ENCODE results near the gene ABCA2. TPM values are rescaled to one million over a fixed set of nuclear protein-coding genes. Genes with fewer than 3 reads are reported as not detected.

ABCA2 gene
- total and polyA plus RNA-seq, 2 experiments from 2014 or later, result 30.5 to 56.7 TPM

DNA sequence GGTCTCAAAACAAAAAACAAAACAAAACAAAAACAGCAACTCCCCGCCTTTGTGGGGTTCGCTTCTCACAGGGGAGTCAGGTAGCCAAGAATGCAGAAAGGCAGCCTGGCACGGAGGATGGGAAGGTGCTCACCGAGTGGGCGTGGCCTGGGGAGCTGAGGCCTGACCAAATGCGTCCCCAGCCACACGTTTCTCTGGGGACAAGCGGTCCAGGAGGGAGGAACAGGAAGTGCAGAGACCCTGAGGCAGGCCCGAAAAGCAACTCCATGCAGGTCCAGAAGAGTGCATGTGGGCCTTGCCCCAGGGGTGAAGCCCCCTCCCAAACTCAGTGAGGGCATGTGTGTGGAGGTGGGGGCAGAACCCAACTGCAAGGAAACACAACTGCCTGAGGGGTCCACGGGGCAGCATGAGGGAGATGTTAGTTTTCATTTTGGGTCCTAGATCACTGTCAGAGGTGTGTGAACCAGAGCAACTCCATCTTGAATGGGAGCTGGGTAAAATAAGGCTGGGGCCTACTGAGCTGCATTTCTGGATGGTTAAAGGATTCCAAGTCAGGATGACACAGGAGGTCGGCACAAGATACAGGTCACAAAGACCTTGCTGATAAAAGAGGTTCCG is 46.7 kb upstream of the ABCA2 start:
- H3K27me3 ChIP-seq, result peaks cover 33% of the 10 kb centered on the region
- DNase-seq (ENCODE audit: low read depth in 1 of 2, low spot score in 1 of 2), result no peak
- TF ChIP-seq, protein P1, sequence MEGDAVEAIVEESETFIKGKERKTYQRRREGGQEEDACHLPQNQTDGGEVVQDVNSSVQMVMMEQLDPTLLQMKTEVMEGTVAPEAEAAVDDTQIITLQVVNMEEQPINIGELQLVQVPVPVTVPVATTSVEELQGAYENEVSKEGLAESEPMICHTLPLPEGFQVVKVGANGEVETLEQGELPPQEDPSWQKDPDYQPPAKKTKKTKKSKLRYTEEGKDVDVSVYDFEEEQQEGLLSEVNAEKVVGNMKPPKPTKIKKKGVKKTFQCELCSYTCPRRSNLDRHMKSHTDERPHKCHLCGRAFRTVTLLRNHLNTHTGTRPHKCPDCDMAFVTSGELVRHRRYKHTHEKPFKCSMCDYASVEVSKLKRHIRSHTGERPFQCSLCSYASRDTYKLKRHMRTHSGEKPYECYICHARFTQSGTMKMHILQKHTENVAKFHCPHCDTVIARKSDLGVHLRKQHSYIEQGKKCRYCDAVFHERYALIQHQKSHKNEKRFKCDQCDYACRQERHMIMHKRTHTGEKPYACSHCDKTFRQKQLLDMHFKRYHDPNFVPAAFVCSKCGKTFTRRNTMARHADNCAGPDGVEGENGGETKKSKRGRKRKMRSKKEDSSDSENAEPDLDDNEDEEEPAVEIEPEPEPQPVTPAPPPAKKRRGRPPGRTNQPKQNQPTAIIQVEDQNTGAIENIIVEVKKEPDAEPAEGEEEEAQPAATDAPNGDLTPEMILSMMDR (IDR thresholded peaks at IDR 0.05; ENCODE audit: low read depth, low read length), result no peak
- no peak overlapping the region for H3K27ac ChIP-seq
- no peak overlapping the region for H3K4me3 ChIP-seq
- no peaks in the 10 kb centered on the region for H3K4me1 ChIP-seq (ENCODE audit: low read depth)
- H3K36me3 ChIP-seq, result no peaks in the 10 kb centered on the region
- H3K9me3 ChIP-seq (ENCODE audit: low read depth), result no peaks in the 10 kb centered on the region

DNA sequence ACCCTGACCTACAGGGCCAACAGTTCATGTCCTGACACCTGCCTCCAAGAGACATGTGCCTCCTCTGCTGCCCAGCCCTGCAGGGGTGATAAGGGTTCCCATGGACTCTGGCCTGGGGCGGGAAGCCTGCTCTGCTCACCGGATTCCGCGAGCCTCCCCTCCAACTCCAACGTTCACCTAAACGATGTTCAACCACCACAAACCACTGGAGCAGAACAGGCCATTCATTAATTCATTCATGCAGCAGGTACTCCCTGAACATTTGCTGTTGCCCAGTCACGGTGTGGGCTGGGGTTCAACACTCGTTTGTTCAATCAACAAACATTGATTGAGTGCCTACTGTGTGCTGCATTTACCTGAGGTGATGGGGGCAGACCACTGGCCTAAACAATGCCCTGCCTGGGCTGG is 46.0 kb upstream of the ABCA2 start:
- Histone ChIP-seq H3K4me3 (no peak overlapping the region), H3K4me1 (ENCODE audit: low read depth) (no peaks in the 10 kb centered on the region), H3K9me3 (ENCODE audit: low read depth) (no peaks in the 10 kb centered on the region), H3K27me3 (peaks cover 32% of the 10 kb centered on the region), H3K36me3 (no peaks in the 10 kb centered on the region), H3K27ac (no peak overlapping the region)
- TF ChIP-seq, protein P1 (IDR thresholded peaks at IDR 0.05; ENCODE audit: low read depth, low read length), result no peak
- DNase-seq (ENCODE audit: low read depth in 1 of 2, low spot score in 1 of 2), result no peak

DNA sequence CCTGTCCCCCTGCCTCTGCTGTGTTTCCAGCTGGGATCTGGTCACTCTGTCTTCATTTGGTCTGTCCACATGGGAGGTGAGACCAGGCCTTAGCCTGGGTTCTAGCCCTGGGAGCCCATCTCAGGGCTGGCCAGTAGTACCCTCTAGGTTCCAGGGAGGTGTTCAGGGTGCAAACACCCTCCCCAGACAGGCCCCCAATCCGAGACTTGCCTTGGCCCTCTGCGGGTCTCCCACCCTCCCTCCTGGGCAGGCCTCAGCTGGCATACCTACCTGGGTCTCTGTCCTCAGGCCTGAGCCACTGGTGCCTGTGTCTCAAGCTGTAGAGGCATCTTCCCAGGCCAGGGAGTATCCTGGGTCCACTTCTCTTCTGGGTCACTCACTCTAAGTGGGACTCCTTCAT is 43.2 kb upstream of the ABCA2 start:
- Histone ChIP-seq H3K4me1 (ENCODE audit: low read depth) (no peaks in the 10 kb centered on the region), H3K27ac (no peak overlapping the region), H3K9me3 (ENCODE audit: low read depth) (no peaks in the 10 kb centered on the region), H3K36me3 (no peaks in the 10 kb centered on the region), H3K27me3 (peaks cover 10% of the 10 kb centered on the region), H3K4me3 (no peak overlapping the region)
- DNase-seq (ENCODE audit: low read depth in 1 of 2, low spot score in 1 of 2), result no peak
- TF ChIP-seq, protein P1 (IDR thresholded peaks at IDR 0.05; ENCODE audit: low read depth, low read length), result no peak

DNA sequence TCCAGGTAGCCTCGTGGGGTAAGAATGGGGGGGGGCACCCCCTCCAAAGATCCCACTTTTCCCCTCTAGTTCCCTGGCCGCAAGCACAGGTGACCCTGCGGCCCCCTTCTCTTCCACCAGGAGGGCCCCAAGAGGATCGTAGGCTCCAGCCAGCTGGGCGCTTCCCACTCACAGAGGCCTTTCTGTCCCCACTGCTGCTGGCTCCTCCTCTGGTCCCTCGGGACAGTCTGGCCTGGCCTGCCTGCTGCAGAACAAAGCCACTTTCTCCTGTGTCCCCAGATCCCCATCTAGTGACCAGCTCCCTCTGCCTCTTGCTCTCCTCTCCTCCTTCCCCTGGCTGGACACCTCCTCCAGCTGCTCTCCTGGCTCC is 42.9 kb upstream of the ABCA2 start:
- Histone ChIP-seq H3K27me3 (peaks cover 10% of the 10 kb centered on the region), H3K9me3 (ENCODE audit: low read depth) (no peaks in the 10 kb centered on the region), H3K4me3 (peak overlapping the region; percentile 14), H3K36me3 (no peaks in the 10 kb centered on the region), H3K27ac (no peak overlapping the region), H3K4me1 (ENCODE audit: low read depth) (no peaks in the 10 kb centered on the region)
- DNase-seq (ENCODE audit: low read depth in 1 of 2, low spot score in 1 of 2), result no peak
- TF ChIP-seq, protein P1 (IDR thresholded peaks at IDR 0.05; ENCODE audit: low read depth, low read length), result no peak

DNA sequence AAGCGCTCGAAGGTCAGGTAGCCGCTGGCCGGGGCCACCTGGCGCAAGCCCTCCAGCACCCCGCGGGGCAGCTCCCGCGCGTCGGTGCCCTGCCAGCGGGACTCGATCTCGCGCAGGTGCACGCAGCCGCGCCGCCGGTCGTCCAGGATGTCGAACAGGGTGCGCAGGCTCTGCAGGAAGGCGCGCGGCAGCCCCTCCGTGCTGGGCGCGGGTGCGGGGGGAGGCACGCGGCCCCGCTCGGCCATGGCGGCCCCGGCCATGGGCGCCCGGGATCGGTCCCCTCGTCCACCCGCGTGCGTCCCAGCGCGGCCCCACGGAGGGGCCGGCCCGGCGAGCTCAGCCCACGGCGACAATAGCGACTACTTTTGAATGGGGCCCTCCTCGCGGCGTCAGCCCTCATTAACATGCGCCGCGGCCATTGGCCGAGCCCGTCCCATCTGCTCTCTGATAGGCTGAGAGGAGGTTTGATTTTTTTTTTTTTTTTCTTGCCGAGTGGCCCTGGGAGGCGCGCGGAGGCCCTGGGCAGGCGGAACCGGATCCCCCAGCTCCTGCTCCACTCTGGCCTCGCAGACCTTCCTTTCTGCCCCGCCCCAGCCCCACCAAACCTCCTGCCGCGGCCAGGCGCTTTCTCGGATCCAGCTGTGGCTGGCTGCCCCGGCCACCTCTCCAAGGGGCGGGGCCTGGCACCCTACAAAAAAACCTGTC is 42.3 kb upstream of the ABCA2 start, which contains the start of gene SAPCD2:
Gene SAPCD2 (minus strand): TSS at position 357 of the 705 bp plus-strand sequence. CDS start 97 bp downstream, at position 260.
- Histone ChIP-seq H3K36me3 (no peaks in the 10 kb centered on the region), H3K4me3 (peak within 1 kb of the TSS; percentile 35), H3K27me3 (peaks cover 10% of the 10 kb centered on the region), H3K4me1 (ENCODE audit: low read depth) (no peaks in the 10 kb centered on the region), H3K27ac (no peak within 1 kb of the TSS), H3K9me3 (ENCODE audit: low read depth) (no peaks in the 10 kb centered on the region)
- peak; percentile 84 to 95 for DNase-seq (ENCODE audit: low read depth in 1 of 2, low spot score in 1 of 2)
- TF ChIP-seq, protein P1 (IDR thresholded peaks at IDR 0.05; ENCODE audit: low read depth, low read length), result no peak

Data from cardiac muscle cell (in vitro differentiated cells and primary cell).